NCI-H2171 treated with DMSO at 0.1 percent for 48 hours (cell line): ENCODE data around the gene SPTA1.

ENCODE experiments used
- DNase-seq: peaks from one replicate; lab custom pipeline; 2025; lab: John Stamatoyannopoulos, UW

The SPTA1 gene

DNA sequence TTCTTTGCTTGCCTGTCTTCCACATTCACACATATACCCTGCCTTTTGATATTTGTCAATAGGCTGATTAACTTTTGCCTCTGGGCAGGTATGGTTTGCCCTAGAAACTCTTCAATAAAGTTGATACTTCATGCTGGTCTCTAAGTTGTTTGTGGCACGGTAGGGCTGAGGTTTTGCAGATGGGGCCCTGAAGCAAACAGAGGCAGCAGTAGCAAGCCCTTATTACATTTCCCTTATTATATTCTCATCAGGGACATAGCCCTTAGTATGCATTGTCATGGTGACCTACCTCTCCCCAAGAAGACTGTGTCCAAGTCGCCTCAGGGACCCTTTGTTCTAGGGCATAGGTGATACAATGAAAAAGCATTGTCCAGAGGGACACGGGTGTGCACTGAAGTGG, 116.0 kb downstream of the SPTA1 start, which contains the start of gene OR6P1:
Gene OR6P1 (minus strand): TSS at position 101 of the 400 bp plus-strand sequence. CDS start 6,976 bp downstream, outside the sequence.
- no peak for DNase-seq

DNA sequence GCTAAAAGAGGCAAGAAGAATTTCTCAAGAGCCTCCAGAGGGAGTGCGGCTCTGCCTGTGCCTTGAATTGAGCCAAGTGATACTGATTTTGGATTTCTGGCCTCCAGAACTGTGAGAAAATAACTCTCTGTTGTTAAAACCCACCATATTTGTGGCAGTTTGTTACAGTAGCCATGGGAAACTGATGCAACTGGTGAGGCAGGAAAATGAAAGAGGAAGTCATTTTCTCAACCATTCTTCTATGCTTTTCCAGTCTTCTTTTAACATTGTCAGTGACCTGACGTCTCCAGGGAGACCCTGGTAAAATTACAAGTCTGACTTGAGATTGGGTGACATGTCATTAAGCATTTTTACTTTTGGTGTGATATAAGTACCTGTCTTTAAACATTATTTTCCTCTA, 121.9 kb downstream of the SPTA1 start:
- no peak for DNase-seq

DNA sequence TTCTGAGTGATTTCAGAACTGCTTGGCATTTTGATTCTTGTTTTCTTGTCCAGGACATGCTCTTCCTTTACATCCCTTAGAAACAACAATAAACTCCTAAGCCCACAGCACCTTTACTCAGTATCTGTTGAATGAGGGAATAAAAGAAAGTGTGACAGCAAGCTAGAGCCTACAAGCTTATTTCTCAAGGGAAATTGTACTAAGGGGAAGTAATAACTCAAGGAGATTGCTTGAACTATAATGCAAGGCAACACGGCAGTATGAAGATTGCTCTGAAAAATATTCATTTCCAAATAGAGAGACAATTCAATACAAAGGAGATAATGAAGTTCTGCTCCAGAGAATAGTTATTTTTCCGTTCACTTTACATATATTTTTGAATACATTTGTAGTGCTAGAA, 122.7 kb downstream of the SPTA1 start:
- no peak for DNase-seq
